ENCODE measurements around the gene CD58.

Gene CD58

DNA sequence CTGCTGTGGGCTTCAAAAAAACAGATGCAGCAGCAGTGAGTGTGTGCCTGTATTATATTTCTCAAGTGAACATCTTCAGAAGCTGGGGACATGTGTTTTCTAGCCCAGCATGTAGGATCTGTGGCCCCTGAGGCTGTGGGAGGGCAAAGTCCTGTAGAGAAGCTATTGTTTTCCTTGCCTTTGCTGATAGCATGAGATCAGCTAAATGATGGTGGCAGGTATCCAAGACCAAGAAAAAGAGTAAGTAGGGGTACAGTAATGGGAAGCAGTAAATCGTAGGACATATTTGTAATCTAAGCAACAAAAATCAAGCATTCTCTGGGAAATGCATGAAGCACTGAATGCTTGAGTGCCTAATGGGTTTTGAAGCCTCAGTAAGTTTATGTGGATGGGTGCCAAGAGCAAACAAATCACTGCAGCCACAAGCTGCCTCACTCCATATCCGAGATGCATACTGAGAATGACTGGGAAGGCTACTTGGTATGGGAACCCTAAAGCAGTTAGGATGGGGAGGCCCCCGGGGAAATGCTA, 98.3 kb downstream of the CD58 start:
- DNase-seq (ENCODE audit: low spot score) = peak; percentile 33

- DNase-seq (ENCODE audit: low spot score) = no peak
Observed at GRCh38 chr1:116471241-116471640, 99.6 kb downstream of the CD58 start.

DNA sequence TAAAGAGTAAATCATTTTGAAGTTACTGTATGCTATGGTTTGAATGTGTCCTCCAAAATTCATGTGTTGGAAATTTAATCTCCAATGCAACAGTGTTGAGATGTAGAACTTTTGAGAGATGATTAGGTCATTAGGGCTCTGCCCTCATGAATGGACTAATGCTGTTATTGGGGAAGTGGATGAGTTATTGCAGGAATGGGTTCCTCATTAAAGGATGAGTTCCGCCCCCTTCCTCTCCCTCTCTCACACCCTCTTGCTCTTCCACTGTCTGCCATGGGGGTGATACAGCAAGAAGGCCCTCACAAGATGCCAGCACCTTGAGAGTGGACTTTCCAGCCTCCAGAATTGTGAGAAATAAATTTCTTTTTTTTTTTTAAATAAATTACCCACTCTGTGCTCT, 100.2 kb downstream of the CD58 start:
- DNase-seq (ENCODE audit: low spot score) = no peak

- DNase-seq (ENCODE audit: low spot score) = no peak
Observed at GRCh38 chr1:116466810-116467557, 103.8 kb downstream of the CD58 start.

DNA sequence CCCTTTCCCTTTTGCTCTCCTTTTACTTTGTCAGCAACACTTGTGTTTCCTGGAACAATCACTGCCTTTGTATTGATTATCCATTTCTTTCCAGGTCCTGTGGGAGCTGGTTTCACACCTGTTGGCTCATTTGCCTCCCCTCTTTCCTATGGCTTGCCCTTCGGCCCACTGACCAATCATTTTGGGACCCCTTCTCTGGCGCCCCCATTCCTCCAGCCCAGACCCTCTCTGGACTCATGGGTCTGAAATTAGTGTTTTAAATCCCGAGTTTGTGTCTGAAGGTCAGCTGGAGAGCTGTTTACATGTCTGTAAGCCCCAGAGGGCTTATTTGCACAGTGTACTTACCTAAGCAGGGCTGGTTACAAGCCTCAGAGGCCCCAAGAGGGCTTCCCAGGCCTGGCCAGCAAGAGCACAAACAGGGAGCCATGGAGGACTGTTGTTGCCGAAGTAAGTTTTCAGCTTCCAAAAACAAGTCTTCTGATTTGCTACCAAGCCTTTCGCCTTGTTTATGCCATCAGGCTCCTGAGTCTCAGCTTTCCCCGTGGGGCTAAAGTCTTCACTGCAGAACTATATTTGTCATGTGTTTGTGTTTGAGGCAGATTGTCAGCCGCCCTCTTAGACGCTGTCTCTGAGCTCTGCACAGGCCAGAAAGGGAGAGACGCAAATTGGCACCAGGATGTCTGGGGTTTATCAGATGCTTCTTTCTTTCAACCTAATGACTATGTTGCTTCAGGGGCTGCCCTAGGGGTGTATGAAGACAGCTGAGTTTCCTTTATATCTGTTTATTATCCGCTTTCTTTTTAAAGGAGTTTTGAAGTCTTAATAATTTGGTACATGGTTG, 104.8 kb downstream of the CD58 start:
- no peak for DNase-seq (ENCODE audit: low spot score)

- no peak for DNase-seq (ENCODE audit: low spot score)
Observed at GRCh38 chr1:116465477-116465844, 105.4 kb downstream of the CD58 start.
